PC-3 (cell line): ENCODE measurements around the gene RNF182. TPM values are rescaled to one million over a fixed set of nuclear protein-coding genes. Genes with fewer than 3 reads are reported as not detected.

Experiments
- ATAC-seq: fragments of 200-7000 bp; cut with Tn5 transposase; 2 replicates; pipeline ENCODE4 v1.9.1; 2020; ENCODE audit warnings: mild to moderate bottlenecking, moderate library complexity
- BruUV-seq: library from RNA; stranded (reverse); fragments of 400-500 nt; replicated peaks from 2 replicates; lab custom pipeline; 2021; lab: Mats Ljungman, UMichigan
- CTCF ChIA-PET: fragments of 300-600 bp; sonication (Branson Sonifier 250); formaldehyde crosslinking; loops from one replicate; lab custom pipeline; 2022; ENCODE audit warnings: antibody characterized with exemption; lab: Charles Lee
- POLR2A ChIA-PET: fragments of 300-600 bp; sonication (Branson Sonifier 250); formaldehyde crosslinking; loops from one replicate; lab custom pipeline; 2022; ENCODE audit warnings: antibody characterized with exemption; ENCODE audit not compliant: unreplicated experiment; lab: Charles Lee
- DNase-seq: peaks from one replicate; pipeline ENCODE4 v3.0.0-alpha.2; 2015
- H2AFZ ChIP-seq: fragments of 300-600 bp; sonication (generic); 2 replicates; pipeline ENCODE4 v1.6.0; 2016; ENCODE audit warnings: antibody characterized with exemption, low read length
- H3F3A ChIP-seq: fragments of 300-600 bp; sonication (generic); one replicate; pipeline ENCODE4 v1.6.0; 2017; ENCODE audit warnings: antibody characterized with exemption, low read length, control low read depth, mild to moderate bottlenecking; ENCODE audit not compliant: unreplicated experiment
- H3K27ac ChIP-seq: fragments of 300-600 bp; sonication (generic); 2 replicates; pipeline ENCODE4 v1.5.1; 2016; ENCODE audit warnings: mild to moderate bottlenecking, low read length
- H3K27me3 ChIP-seq: fragments of 300-600 bp; sonication (generic); 2 replicates; pipeline ENCODE4 v1.6.1; 2016; ENCODE audit warnings: low read length, mixed read lengths
- H3K36me3 ChIP-seq: fragments of 300-600 bp; sonication (generic); 2 replicates; pipeline ENCODE4 v1.6.1; 2016; ENCODE audit warnings: low read depth, mixed run types, low read length, mixed read lengths
- H3K4me1 ChIP-seq: fragments of 300-600 bp; sonication (generic); 2 replicates; pipeline ENCODE4 v1.5.1; 2016; ENCODE audit warnings: low read length; ENCODE audit not compliant: insufficient read depth
- H3K4me2 ChIP-seq: fragments of 300-600 bp; sonication (generic); 2 replicates; pipeline ENCODE4 v1.6.0; 2016; ENCODE audit warnings: low read length
- H3K4me3 ChIP-seq: fragments of 300-600 bp; sonication (generic); 2 replicates; pipeline ENCODE4 v1.5.1; 2016; ENCODE audit warnings: mild to moderate bottlenecking, low read length, mixed read lengths
- H3K79me2 ChIP-seq: fragments of 300-600 bp; sonication (generic); 2 replicates; pipeline ENCODE4 v1.6.1; 2017; ENCODE audit warnings: low read length, mixed read lengths
- H3K9ac ChIP-seq: fragments of 300-600 bp; sonication (generic); 2 replicates; pipeline ENCODE4 v1.6.0; 2016; ENCODE audit warnings: mild to moderate bottlenecking, low read length
- H3K9me2 ChIP-seq: fragments of 300-600 bp; sonication (generic); replicated peaks from 2 replicates; pipeline ENCODE4 v1.6.1; 2016; ENCODE audit warnings: mixed run types, low read length, mixed read lengths
- H3K9me3 ChIP-seq: fragments of 300-600 bp; sonication (generic); 2 replicates; pipeline ENCODE4 v1.6.1; 2016; ENCODE audit warnings: low read length, mixed read lengths
- H4K20me1 ChIP-seq: fragments of 300-600 bp; sonication (generic); 2 replicates; pipeline ENCODE4 v1.6.1; 2016; ENCODE audit warnings: low read length, mixed read lengths
- EZH2 ChIP-seq: fragments of 300-600 bp; sonication (generic); IDR thresholded peaks from one replicate; pipeline ENCODE4 v1.6.1; 2017; ENCODE audit warnings: antibody characterized with exemption, mild to moderate bottlenecking, low read length; ENCODE audit not compliant: unreplicated experiment
- EZH2phosphoT487 ChIP-seq: fragments of 300-600 bp; sonication (generic); IDR thresholded peaks from 2 replicates; pipeline ENCODE4 v1.6.1; 2018; ENCODE audit warnings: mild to moderate bottlenecking, antibody characterized with exemption, low read length, borderline replicate concordance
- intact Hi-C: fragments of 100-400 bp; cut with micrococcal nuclease; formaldehyde crosslinking; loops from 2 replicates; pipeline ENCODE4 v1.9.0; 2023
- total RNA-seq: library from RNA; depleted of rRNA; stranded (reverse); fragments of >200 nt; gene quantifications from 2 replicates; pipeline ENCODE4 v1.2.3, GENCODE V29; 2014
- TF ChIP-seq, protein P1 (sequence below): fragments of 300-600 bp; sonication (generic); conservative IDR thresholded peaks from 2 replicates; pipeline ENCODE4 v1.5.1; 2017; ENCODE audit warnings: antibody characterized with exemption, low read depth, mild to moderate bottlenecking, low read length

The RNF182 gene
- total RNA-seq, 1 experiment from 2014 or later, result 24.7 TPM

DNA sequence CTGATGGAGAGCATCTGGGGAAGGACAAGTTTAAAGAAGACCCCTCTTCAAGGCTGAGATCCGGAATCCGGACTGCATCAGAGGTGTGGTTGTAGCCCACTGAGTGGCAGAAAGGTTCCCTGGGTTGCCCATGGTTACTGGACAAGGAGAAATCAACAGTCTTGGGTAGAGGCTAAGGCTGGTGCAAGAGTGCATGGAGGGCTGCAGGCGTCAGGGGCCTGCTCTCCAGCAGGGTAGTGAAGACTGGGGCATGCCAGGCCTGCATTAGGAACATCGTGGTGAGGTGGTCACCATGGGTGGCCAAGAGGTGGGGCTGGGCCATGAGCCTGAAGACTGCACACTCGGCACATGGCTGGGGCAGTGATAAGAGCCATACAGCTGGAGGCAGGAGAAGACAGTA is 91.2 kb downstream of the RNF182 start:
- intact Hi-C loops, result no loop called here
- TF ChIP-seq EZH2phosphoT487, result no peak
- TF ChIP-seq EZH2, result no peak
- TF ChIP-seq, protein P1, sequence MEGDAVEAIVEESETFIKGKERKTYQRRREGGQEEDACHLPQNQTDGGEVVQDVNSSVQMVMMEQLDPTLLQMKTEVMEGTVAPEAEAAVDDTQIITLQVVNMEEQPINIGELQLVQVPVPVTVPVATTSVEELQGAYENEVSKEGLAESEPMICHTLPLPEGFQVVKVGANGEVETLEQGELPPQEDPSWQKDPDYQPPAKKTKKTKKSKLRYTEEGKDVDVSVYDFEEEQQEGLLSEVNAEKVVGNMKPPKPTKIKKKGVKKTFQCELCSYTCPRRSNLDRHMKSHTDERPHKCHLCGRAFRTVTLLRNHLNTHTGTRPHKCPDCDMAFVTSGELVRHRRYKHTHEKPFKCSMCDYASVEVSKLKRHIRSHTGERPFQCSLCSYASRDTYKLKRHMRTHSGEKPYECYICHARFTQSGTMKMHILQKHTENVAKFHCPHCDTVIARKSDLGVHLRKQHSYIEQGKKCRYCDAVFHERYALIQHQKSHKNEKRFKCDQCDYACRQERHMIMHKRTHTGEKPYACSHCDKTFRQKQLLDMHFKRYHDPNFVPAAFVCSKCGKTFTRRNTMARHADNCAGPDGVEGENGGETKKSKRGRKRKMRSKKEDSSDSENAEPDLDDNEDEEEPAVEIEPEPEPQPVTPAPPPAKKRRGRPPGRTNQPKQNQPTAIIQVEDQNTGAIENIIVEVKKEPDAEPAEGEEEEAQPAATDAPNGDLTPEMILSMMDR, result no peak
- H3K4me1 ChIP-seq, result peaks cover under 1% of the 10 kb centered on the region; the same call in 1 of the 2 replicates
- no peaks in the 10 kb centered on the region for H3F3A ChIP-seq
- ChIA-PET POLR2A (no interaction called here), CTCF (no interaction called here)
- H3K4me2 ChIP-seq, result no peak overlapping the region
- no peaks in the 10 kb centered on the region for H3K79me2 ChIP-seq
- H3K9me2 ChIP-seq, result no peaks in the 10 kb centered on the region
- H3K4me3 ChIP-seq, result no peak overlapping the region
- H3K9me3 ChIP-seq, result no peaks in the 10 kb centered on the region
- no peak overlapping the region for H2AFZ ChIP-seq
- H3K27ac ChIP-seq, result no peak overlapping the region
- H3K36me3 ChIP-seq, result no peaks in the 10 kb centered on the region
- ATAC-seq (no peak), DNase-seq (no peak)
- no TSS peak for BruUV-seq
- H3K9ac ChIP-seq, result no peak overlapping the region
- H4K20me1 ChIP-seq, result no peaks in the 10 kb centered on the region
- no peaks in the 10 kb centered on the region for H3K27me3 ChIP-seq

DNA sequence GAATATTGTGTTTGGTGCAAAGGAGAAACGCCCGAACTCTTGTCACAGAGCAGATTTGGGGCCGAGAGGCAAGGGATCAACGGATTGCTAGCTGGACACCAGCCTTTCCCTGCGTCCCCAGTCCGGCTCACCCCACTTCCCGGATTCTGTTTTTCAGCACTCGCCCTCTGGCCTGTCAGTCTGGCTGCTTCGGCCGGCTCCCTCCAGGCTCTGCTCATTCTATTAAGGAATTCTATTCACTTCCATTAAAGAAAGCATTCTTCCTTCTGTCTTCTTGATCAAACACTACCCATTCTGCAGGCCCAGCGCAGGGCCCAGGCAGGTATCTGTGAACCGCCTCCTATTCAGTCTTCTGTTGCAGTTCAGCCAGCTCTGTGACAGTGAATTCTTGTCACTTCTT is 91.7 kb downstream of the RNF182 start:
- ChIA-PET CTCF (no interaction called here), POLR2A (no interaction called here)
- no peaks in the 10 kb centered on the region for H3K4me1 ChIP-seq
- no peaks in the 10 kb centered on the region for H3K36me3 ChIP-seq
- no TSS peak for BruUV-seq
- no peak overlapping the region for H3K4me3 ChIP-seq
- no peaks in the 10 kb centered on the region for H3K9me2 ChIP-seq
- H3K27me3 ChIP-seq, result no peaks in the 10 kb centered on the region
- no peaks in the 10 kb centered on the region for H3K9me3 ChIP-seq
- no peaks in the 10 kb centered on the region for H3F3A ChIP-seq
- no peak overlapping the region for H2AFZ ChIP-seq
- no peaks in the 10 kb centered on the region for H4K20me1 ChIP-seq
- no peak for ATAC-seq
- TF ChIP-seq EZH2, result no peak
- TF ChIP-seq, protein P1, result no peak
- TF ChIP-seq EZH2phosphoT487, result no peak
- H3K27ac ChIP-seq, result no peak overlapping the region
- no peak overlapping the region for H3K9ac ChIP-seq
- H3K79me2 ChIP-seq, result no peaks in the 10 kb centered on the region
- intact Hi-C loops, result no loop called here
- no peak for DNase-seq
- no peak overlapping the region for H3K4me2 ChIP-seq

DNA sequence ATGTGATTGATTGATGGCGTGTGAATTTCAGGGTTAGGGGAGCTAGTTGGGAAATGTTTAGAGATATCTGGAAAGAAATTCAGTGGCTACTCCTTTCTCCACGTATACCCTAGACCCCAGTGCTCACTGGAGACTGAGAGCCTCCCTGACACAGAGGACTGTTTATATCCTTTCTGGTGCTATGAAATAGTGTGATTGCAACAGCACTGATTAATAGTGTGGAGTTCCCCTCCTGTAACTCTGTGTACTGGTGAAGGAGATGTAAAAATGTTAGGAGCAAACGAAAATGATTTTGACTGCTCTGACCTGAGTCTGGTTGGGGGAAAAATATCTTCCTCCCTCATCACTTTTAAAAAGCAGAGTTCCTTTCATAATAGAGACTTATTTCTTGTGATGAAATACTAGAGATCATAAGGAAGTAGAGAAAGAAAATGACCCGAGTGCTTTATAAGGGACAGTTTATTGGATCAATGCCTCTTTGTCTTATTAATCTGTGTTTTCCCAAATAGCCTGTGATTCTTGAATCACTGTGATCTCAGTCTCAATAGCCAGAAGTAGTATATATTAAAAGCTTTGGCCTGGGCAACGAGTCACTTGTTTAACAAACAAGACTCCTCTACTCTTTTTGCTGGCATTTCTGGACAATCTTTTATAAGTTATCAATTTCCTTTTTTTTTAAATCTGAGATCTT is 92.3 kb downstream of the RNF182 start:
- H3K36me3 ChIP-seq, result no peaks in the 10 kb centered on the region
- H3K9me2 ChIP-seq, result no peaks in the 10 kb centered on the region
- ChIA-PET CTCF (no interaction called here), POLR2A (no interaction called here)
- TF ChIP-seq, protein P1, result no peak
- TF ChIP-seq EZH2phosphoT487 (no peak), EZH2 (no peak)
- no peak overlapping the region for H3K27ac ChIP-seq
- H3F3A ChIP-seq, result no peaks in the 10 kb centered on the region
- intact Hi-C loops, result no loop called here
- H3K9ac ChIP-seq, result no peak overlapping the region
- no peak overlapping the region for H3K4me2 ChIP-seq
- no peaks in the 10 kb centered on the region for H3K79me2 ChIP-seq
- no peak overlapping the region for H2AFZ ChIP-seq
- BruUV-seq, result no TSS peak
- DNase-seq (no peak), ATAC-seq (peak; percentile 45)
- H3K9me3 ChIP-seq, result no peaks in the 10 kb centered on the region
- H4K20me1 ChIP-seq, result no peaks in the 10 kb centered on the region
- no peaks in the 10 kb centered on the region for H3K4me1 ChIP-seq
- H3K27me3 ChIP-seq, result no peaks in the 10 kb centered on the region
- H3K4me3 ChIP-seq, result no peak overlapping the region
